ENCODE results near the gene FBXL2. TPM values are rescaled to one million over a fixed set of nuclear protein-coding genes. Genes with fewer than 3 reads are reported as not detected.

The FBXL2 gene
- total and polyA plus RNA-seq, 3 donors from 2014 or later = 24.8 to 55.7 (median 38.3) TPM

DNA sequence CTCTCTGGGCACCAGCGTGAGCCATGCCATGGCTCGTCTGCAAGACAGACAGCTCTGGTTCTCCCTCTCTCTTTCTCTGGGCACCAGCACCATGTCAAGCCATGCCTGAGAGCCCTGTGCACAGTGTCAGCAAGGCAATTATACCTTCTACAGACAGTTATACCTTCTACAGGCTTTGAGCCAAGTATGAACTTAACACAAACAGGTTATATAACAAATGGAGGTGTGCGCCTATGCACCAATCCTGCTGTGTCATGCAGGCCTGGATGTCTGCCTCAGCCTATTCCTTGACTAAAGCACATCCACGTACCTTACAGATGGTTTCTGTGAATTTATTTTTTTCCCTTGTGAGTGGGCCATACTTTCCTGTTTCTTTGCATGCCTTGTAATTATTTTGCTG is 5.9 kb upstream of the FBXL2 start:
- no peak for TF ChIP-seq POLR2A (IDR thresholded peaks at IDR 0.05)
- TF ChIP-seq, protein P1, sequence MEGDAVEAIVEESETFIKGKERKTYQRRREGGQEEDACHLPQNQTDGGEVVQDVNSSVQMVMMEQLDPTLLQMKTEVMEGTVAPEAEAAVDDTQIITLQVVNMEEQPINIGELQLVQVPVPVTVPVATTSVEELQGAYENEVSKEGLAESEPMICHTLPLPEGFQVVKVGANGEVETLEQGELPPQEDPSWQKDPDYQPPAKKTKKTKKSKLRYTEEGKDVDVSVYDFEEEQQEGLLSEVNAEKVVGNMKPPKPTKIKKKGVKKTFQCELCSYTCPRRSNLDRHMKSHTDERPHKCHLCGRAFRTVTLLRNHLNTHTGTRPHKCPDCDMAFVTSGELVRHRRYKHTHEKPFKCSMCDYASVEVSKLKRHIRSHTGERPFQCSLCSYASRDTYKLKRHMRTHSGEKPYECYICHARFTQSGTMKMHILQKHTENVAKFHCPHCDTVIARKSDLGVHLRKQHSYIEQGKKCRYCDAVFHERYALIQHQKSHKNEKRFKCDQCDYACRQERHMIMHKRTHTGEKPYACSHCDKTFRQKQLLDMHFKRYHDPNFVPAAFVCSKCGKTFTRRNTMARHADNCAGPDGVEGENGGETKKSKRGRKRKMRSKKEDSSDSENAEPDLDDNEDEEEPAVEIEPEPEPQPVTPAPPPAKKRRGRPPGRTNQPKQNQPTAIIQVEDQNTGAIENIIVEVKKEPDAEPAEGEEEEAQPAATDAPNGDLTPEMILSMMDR (IDR thresholded peaks at IDR 0.05) = no peak
- no peak overlapping the region for H3K27ac ChIP-seq
- H3K9me3 ChIP-seq = no peaks in the 10 kb centered on the region
- no peak for DNase-seq
- no peaks in the 10 kb centered on the region for H3K27me3 ChIP-seq
- no peaks in the 10 kb centered on the region for H3K36me3 ChIP-seq (ENCODE audit: low read depth, missing control alignments)
- intact Hi-C loops (cut with DNase I; ENCODE audit: low total_unique reads) = no loop called here
- no peaks in the 10 kb centered on the region for H3K4me1 ChIP-seq
- H3K4me3 ChIP-seq = no peak overlapping the region
- 91 to 97% methylated on average over 4 of the region's 4 CpGs for WGBS, 2 donors

DNA sequence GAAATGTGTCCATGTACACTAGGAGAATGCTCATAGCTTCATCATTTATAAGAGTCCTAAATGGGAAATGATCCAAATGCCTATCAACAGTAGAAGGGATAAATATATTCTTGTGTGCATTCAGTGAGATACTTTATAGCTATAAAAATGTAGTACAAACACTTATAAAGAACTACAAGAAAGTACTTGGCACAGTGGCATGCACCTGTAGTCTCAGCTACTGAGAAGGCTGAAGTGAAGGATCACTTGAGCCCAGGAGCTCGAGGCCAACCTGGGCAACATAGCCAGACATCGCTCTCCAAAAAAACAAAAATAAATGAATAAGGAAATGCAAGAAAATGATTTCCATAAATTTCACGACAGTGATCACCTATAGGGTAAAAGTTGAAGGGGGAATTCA is 3.6 kb upstream of the FBXL2 start:
- 87 to 90% methylated on average over 3 of the region's 3 CpGs for WGBS, 2 donors
- Histone ChIP-seq H3K9me3 (no peaks in the 10 kb centered on the region), H3K27me3 (no peaks in the 10 kb centered on the region), H3K36me3 (ENCODE audit: low read depth, missing control alignments) (no peaks in the 10 kb centered on the region), H3K27ac (no peak overlapping the region), H3K4me3 (no peak overlapping the region), H3K4me1 (no peaks in the 10 kb centered on the region)
- no peak for DNase-seq
- intact Hi-C loops (cut with DNase I; ENCODE audit: low total_unique reads) = no loop called here
- no peak for TF ChIP-seq POLR2A (IDR thresholded peaks at IDR 0.05)
- TF ChIP-seq, protein P1 (IDR thresholded peaks at IDR 0.05) = no peak

DNA sequence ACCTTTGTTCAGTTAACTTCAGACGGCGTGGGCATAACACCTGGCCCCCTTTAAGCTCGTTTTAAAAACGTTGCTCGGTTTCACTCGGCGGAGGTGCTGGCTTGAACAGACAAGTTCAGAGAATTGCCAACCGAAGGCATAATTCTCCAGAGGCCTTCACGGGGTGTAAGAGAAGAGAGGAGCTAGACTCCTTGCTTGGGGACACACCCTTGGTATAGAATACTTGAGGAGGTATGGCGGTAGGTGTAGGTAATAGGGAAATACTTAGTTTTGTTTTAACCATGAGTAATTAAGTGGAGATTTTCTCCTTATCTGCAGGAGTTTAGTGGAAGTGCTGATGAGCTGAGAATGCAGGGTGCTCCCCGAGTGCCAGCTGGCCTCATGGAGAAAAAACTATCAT is 921 bp downstream of the FBXL2 start:
- DNase-seq = no peak
- Histone ChIP-seq H3K36me3 (ENCODE audit: low read depth, missing control alignments) (no peaks in the 10 kb centered on the region), H3K4me1 (no peaks in the 10 kb centered on the region), H3K4me3 (peak overlapping the region; percentile 85 to 90), H3K27me3 (no peaks in the 10 kb centered on the region), H3K9me3 (no peaks in the 10 kb centered on the region), H3K27ac (peak overlapping the region in 1 of 2 donors; percentile 78)
- intact Hi-C loops (cut with DNase I; ENCODE audit: low total_unique reads) = no loop called here
- no peak for TF ChIP-seq POLR2A (IDR thresholded peaks at IDR 0.05)
- TF ChIP-seq, protein P1 (IDR thresholded peaks at IDR 0.05) = no peak
- WGBS, 2 donors = 7 to 11% methylated on average over 11 of the region's 11 CpGs

DNA sequence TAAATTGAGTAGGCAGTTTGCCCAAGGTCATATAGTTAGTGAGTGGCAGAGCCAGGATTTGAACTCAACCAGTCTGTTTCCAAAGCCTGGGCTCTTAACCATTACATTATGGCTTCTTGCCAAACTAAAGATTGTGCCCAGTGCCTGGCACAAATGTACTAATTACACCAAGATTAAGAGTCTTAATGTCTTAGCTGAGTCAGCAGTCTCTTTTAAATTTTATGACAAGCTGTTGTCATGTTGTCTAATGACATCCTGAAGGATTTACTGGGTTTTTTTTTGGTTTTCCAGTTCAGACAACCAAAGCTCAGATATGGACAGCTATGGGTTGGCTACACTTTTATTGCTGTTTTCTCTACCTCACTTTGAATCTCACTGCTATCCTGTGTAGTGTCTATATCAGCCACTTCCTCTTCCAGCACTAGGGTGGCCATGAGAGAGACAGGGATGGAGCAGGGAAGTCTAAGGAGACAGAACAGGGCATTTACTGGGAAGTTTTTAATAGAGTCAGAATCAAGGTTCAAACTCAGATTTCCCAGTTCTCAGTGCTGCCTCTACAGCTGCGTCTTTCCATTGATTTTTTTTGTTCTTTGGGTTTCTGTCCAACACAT is 10.5 kb downstream of the FBXL2 start:
- DNase-seq = no peak
- Histone ChIP-seq H3K27me3 (no peaks in the 10 kb centered on the region), H3K36me3 (ENCODE audit: low read depth, missing control alignments) (no peaks in the 10 kb centered on the region), H3K4me1 (no peaks in the 10 kb centered on the region), H3K4me3 (no peak overlapping the region), H3K9me3 (no peaks in the 10 kb centered on the region), H3K27ac (no peak overlapping the region)
- TF ChIP-seq, protein P1 (IDR thresholded peaks at IDR 0.05) = no peak
- TF ChIP-seq POLR2A (IDR thresholded peaks at IDR 0.05) = no peak
- intact Hi-C loops (cut with DNase I; ENCODE audit: low total_unique reads) = no loop called here
- WGBS, 2 donors = 90 to 94% methylated on average over 1 of the region's 1 CpG

DNA sequence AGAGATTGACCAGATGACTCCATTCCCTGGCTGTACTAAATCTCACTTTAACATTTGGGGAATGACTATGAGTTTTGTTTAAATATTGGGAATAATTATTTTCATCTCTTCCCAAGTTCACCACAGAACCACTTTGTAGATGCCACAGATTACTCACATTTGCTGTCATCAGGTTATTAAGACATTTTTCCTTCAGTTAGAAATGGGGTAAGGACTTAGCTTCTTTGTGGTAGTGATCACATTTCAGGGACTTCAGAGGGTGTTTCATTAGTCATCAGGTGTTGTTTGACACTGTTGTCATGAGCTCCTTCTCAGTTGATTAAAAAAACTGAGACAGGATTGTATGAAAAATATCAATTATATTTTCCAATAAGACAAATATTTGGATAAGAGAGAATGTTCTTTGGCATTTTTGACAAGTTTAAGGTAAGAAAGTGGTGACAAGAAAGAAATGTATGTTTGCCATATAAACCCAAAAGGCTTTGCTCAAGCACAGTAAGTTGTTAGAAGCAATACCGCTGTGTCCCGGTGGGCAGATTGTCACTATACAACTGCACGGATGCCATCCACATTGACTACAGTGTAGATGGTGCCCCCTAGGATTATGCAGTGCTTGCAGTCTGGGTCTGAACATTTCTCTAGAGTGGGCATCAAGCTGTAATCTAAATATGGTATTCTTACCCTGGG is 22.3 kb downstream of the FBXL2 start:
- no peak overlapping the region for H3K27ac ChIP-seq
- DNase-seq = no peak

More for the DNA sequence above, 22.3 kb downstream of the FBXL2 start:
- Histone ChIP-seq H3K36me3 (ENCODE audit: low read depth, missing control alignments) (no peaks in the 10 kb centered on the region), H3K4me3 (no peak overlapping the region), H3K27me3 (no peaks in the 10 kb centered on the region), H3K4me1 (no peaks in the 10 kb centered on the region), H3K9me3 (no peaks in the 10 kb centered on the region)
- 87 to 96% methylated on average over 3 of the region's 3 CpGs for WGBS, 2 donors
- TF ChIP-seq POLR2A (IDR thresholded peaks at IDR 0.05) = no peak
- TF ChIP-seq, protein P1 (IDR thresholded peaks at IDR 0.05) = no peak
- intact Hi-C loops (cut with DNase I; ENCODE audit: low total_unique reads) = no loop called here

Measured in testis (tissue), 3 donors.